SK-N-SH (cell line): ENCODE data around the gene P2RY11. TPM values are rescaled to one million over a fixed set of nuclear protein-coding genes. Genes with fewer than 3 reads are reported as not detected.

Experiments
- CTCF ChIA-PET: fragments of 300-600, 350-600 bp; formaldehyde crosslinking; extraction: SDS; loops from one replicate; lab custom pipeline; 2021; lab: Yijun Ruan, JAX
- POLR2A ChIA-PET: fragments of 350-600 bp; sonication (Branson Sonifier 250); formaldehyde crosslinking; extraction: SDS; loops from one replicate; lab custom pipeline; 2020; ENCODE audit warnings: antibody characterized with exemption, inconsistent platforms; lab: Yijun Ruan, JAX
- DNase-seq: peaks from one replicate; pipeline ENCODE4 v3.0.0; 2012
- H2AFZ ChIP-seq: fragments of 200-600 bp; sonication (generic); 2 replicates; pipeline ENCODE4 v1.8.1; 2016; ENCODE audit warnings: antibody characterized with exemption, mild to moderate bottlenecking, low read depth
- H3F3A ChIP-seq: fragments of 200-600 bp; sonication (generic); replicated peaks from 2 replicates; pipeline ENCODE3; 2016; ENCODE audit warnings: antibody characterized with exemption, mild to moderate bottlenecking; ENCODE audit not compliant: insufficient read depth
- H3K27ac ChIP-seq, 2 experiments: fragments of 200-500 bp in 1 of 2; fragments of 200-600 bp in 1 of 2; sonication (Bioruptor generic) in 1 of 2; sonication (generic), shearing (Covaris generic) in 1 of 2; 2 replicates each; pipeline versions ENCODE4 v1.5.1 to v1.6.1; 2014 to 2016; ENCODE audit warnings: low read depth in 2 of 2, inconsistent platforms in 1 of 2, low read length in 1 of 2, mild to moderate bottlenecking in 1 of 2, mixed read lengths in 1 of 2
- H3K27me3 ChIP-seq: fragments of 200-600 bp; sonication (generic), shearing (Covaris generic); 2 replicates; pipeline ENCODE4 v1.6.1; 2016; ENCODE audit warnings: mixed run types; ENCODE audit not compliant: insufficient read depth
- H3K36me3 ChIP-seq, 2 experiments: fragments of 200-500 bp in 1 of 2; fragments of 200-600 bp in 1 of 2; sonication (Bioruptor generic) in 1 of 2; sonication (generic) in 1 of 2; replicated peaks in 1 of 2; 2 replicates each; pipeline versions ENCODE3 to v1.5.1; 2014 to 2016; ENCODE audit warnings: low read length in 1 of 2, mild to moderate bottlenecking in 1 of 2; ENCODE audit not compliant: insufficient read depth in 2 of 2, control insufficient read depth in 1 of 2
- H3K4me1 ChIP-seq, 2 experiments: fragments of 200-500 bp in 1 of 2; fragments of 200-600 bp in 1 of 2; sonication (Bioruptor generic) in 1 of 2; sonication (generic), shearing (Covaris generic) in 1 of 2; 2 replicates each; pipeline versions ENCODE4 v1.5.1 to v1.6.1; 2014 to 2016; ENCODE audit warnings: low read depth in 1 of 2, low read length in 1 of 2, mixed run types in 1 of 2; ENCODE audit not compliant: insufficient read depth in 2 of 2, control insufficient read depth in 1 of 2
- H3K4me2 ChIP-seq: fragments of 200-600 bp; sonication (generic), shearing (Covaris generic); 2 replicates; pipeline ENCODE4 v1.6.1; 2017; ENCODE audit warnings: mixed run types
- H3K4me3 ChIP-seq, 2 experiments: fragments of 200-500 bp in 1 of 2; fragments of 200-600 bp in 1 of 2; sonication (Bioruptor generic) in 1 of 2; sonication (generic), shearing (Covaris generic) in 1 of 2; 2 replicates each; pipeline versions ENCODE4 v1.5.1 to v1.8.1; 2014 to 2016; ENCODE audit warnings: low read depth in 2 of 2, inconsistent platforms in 1 of 2, low read length in 1 of 2, mild to moderate bottlenecking in 1 of 2, mixed read lengths in 1 of 2, moderate library complexity in 1 of 2
- H3K79me2 ChIP-seq: fragments of 200-600 bp; sonication (generic); 2 replicates; pipeline ENCODE4 v1.8.1; 2017; ENCODE audit warnings: mild to moderate bottlenecking; ENCODE audit not compliant: insufficient read depth
- H3K9ac ChIP-seq: fragments of 200-600 bp; sonication (generic); 2 replicates; pipeline ENCODE4 v1.6.1; 2017; ENCODE audit warnings: mixed run types
- H3K9me2 ChIP-seq: fragments of 200-600 bp; sonication (generic); 2 replicates; pipeline ENCODE4 v1.6.1; 2017; ENCODE audit warnings: mixed run types
- H3K9me3 ChIP-seq: fragments of 200-600 bp; sonication (generic); 2 replicates; pipeline ENCODE4 v1.6.1; 2017; ENCODE audit warnings: mixed run types, mild to moderate bottlenecking, moderate library complexity
- H4K20me1 ChIP-seq: fragments of 200-600 bp; sonication (generic); 2 replicates; pipeline ENCODE4 v1.6.1; 2017; ENCODE audit warnings: mild to moderate bottlenecking, mixed run types; ENCODE audit not compliant: insufficient read depth
- CHD2 ChIP-seq: fragments of 150-350 bp; IDR thresholded peaks from 2 replicates; pipeline ENCODE4 v1.6.1; 2018; ENCODE audit warnings: low read length; ENCODE audit not compliant: partially characterized antibody
- EP300 ChIP-seq, 2 experiments: IDR thresholded peaks; 2 replicates each; pipeline versions ENCODE4 v1.4.0 to v1.6.1; 2012; ENCODE audit warnings: borderline replicate concordance in 1 of 2, low read depth in 1 of 2, low read length in 1 of 2
- FOXJ3 ChIP-seq: sonication (generic); formaldehyde crosslinking; IDR thresholded peaks from 2 replicates; pipeline ENCODE4 v1.5.1; 2020; ENCODE audit warnings: mild to moderate bottlenecking, missing genetic modification reagents
- FOXM1 ChIP-seq: IDR thresholded peaks from 2 replicates; pipeline ENCODE4 v1.4.0; 2012; ENCODE audit warnings: low read depth, mild to moderate bottlenecking
- GATA2 ChIP-seq: sonication (generic); formaldehyde crosslinking; IDR thresholded peaks from 2 replicates; pipeline ENCODE4 v1.5.0; 2020; ENCODE audit warnings: mild to moderate bottlenecking, missing genetic modification reagents
- MXI1 ChIP-seq: IDR thresholded peaks from 2 replicates; pipeline ENCODE4 v1.6.1; 2012; ENCODE audit warnings: mild to moderate bottlenecking, low read depth, low read length, improper control_type of control experiment
- REST ChIP-seq: IDR thresholded peaks from 2 replicates; pipeline ENCODE4 v1.6.1; 2012; ENCODE audit warnings: mild to moderate bottlenecking, low read depth, low read length, moderate library complexity
- RFX5 ChIP-seq: IDR thresholded peaks from 2 replicates; pipeline ENCODE4 v1.6.1; 2012; ENCODE audit warnings: mild to moderate bottlenecking, improper control_type of control experiment, low read length
- SIN3A ChIP-seq: IDR thresholded peaks from 2 replicates; pipeline ENCODE4 v1.6.1; 2012; ENCODE audit warnings: low read depth, mild to moderate bottlenecking, low read length, moderate library complexity, borderline replicate concordance
- SMC3 ChIP-seq: IDR thresholded peaks from 2 replicates; pipeline ENCODE4 v1.6.1; 2012; ENCODE audit warnings: low read depth, low read length, improper control_type of control experiment
- TAF1 ChIP-seq: IDR thresholded peaks from 2 replicates; pipeline ENCODE4 v1.6.1; 2012; ENCODE audit warnings: low read depth, mild to moderate bottlenecking, low read length, moderate library complexity, borderline replicate concordance
- TEAD4 ChIP-seq: IDR thresholded peaks from 2 replicates; pipeline ENCODE4 v1.4.0; 2012; ENCODE audit warnings: mild to moderate bottlenecking, borderline replicate concordance; ENCODE audit not compliant: insufficient read depth
- USF2 ChIP-seq: fragments of 150-350 bp; IDR thresholded peaks from 2 replicates; pipeline ENCODE4 v1.6.1; 2017; ENCODE audit warnings: antibody characterized with exemption, low read length, low read depth, borderline replicate concordance
- YY1 ChIP-seq: IDR thresholded peaks from 2 replicates; pipeline ENCODE4 v1.4.0; 2012; ENCODE audit warnings: low read depth, mild to moderate bottlenecking
- ZBTB33 ChIP-seq: IDR thresholded peaks from 2 replicates; pipeline ENCODE4 v1.4.0; 2012; ENCODE audit warnings: low read depth, borderline replicate concordance
- WGBS: methylation state at CpG from one replicate; pipeline ENCODE4 v1.1.6; 2017; ENCODE audit warnings: low lambda C conversion rate; 5-methylcytosine and 5-hydroxymethylcytosine counted together
- polyA plus RNA-seq, 3 experiments: library from polyadenylated mRNA; depleted of rRNA; stranded (reverse); fragments of >200 nt; gene quantifications; 2 replicates each; pipeline ENCODE4 v1.2.3, GENCODE V29; 2012
- TF ChIP-seq, protein P1 (sequence below): IDR thresholded peaks from 2 replicates; pipeline ENCODE4; 2012
- TF ChIP-seq, protein P2 (sequence below): IDR thresholded peaks from 2 replicates; pipeline ENCODE4 v1.4.0; 2012; ENCODE audit warnings: low read depth, borderline replicate concordance

P2RY11 gene
- polyA plus RNA-seq, 1 of the 3 experiments (the other 2 are of a cell fraction) = 6.8 TPM

GRCh38 chr19:10158485-10158884 lies 47.0 kb downstream of the P2RY11 start:
- WGBS = 92% methylated on average over 4 of the region's 11 CpGs
- TF ChIP-seq TEAD4 (no peak), SMC3 (no peak), YY1 (no peak), TAF1 (no peak), FOXJ3 (CRISPR knock-in tag) (no peak), EP300 (IDR thresholded peaks at IDR 0.05; ENCODE audit: borderline replicate concordance in 1 of 2, low read depth in 1 of 2, low read length in 1 of 2) (no peak), GATA2 (CRISPR knock-in tag) (no peak), ZBTB33 (no peak), REST (no peak), CHD2 (no peak), MXI1 (no peak), FOXM1 (no peak), SIN3A (no peak), USF2 (no peak), RFX5 (no peak)
- TF ChIP-seq, protein P1, sequence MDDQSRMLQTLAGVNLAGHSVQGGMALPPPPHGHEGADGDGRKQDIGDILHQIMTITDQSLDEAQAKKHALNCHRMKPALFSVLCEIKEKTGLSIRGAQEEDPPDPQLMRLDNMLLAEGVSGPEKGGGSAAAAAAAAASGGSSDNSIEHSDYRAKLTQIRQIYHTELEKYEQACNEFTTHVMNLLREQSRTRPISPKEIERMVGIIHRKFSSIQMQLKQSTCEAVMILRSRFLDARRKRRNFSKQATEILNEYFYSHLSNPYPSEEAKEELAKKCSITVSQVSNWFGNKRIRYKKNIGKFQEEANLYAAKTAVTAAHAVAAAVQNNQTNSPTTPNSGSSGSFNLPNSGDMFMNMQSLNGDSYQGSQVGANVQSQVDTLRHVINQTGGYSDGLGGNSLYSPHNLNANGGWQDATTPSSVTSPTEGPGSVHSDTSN = no peak
- TF ChIP-seq, protein P2, sequence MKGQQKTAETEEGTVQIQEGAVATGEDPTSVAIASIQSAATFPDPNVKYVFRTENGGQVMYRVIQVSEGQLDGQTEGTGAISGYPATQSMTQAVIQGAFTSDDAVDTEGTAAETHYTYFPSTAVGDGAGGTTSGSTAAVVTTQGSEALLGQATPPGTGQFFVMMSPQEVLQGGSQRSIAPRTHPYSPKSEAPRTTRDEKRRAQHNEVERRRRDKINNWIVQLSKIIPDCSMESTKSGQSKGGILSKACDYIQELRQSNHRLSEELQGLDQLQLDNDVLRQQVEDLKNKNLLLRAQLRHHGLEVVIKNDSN = no peak
- CTCF ChIA-PET = interaction anchor here (0.6 kb wide), 1 partner anchor 27 kb away, joined by 3 read pairs; no protein-coding TSS in a partner anchor

More at GRCh38 chr19:10158485-10158884, 47.0 kb downstream of the P2RY11 start:
- Histone ChIP-seq H2AFZ (no peak overlapping the region), H4K20me1 (no peaks in the 10 kb centered on the region), H3K36me3 (peaks cover 58 to 64% of the 10 kb centered on the region in 2 experiments), H3K4me2 (no peak overlapping the region), H3F3A (no peaks in the 10 kb centered on the region), H3K27me3 (no peaks in the 10 kb centered on the region), H3K4me3 (no peak overlapping the region), H3K9ac (no peak overlapping the region), H3K4me1 (no peaks in the 10 kb centered on the region), H3K9me2 (no peaks in the 10 kb centered on the region), H3K9me3 (no peaks in the 10 kb centered on the region), H3K79me2 (no peaks in the 10 kb centered on the region), H3K27ac (no peak overlapping the region)
- POLR2A ChIA-PET = no interaction called here
- no peak for DNase-seq
